Lower leg skin (tissue), 3 donors: Measurements from ENCODE around the gene TMTC2.

Source experiments
- CTCF ChIP-seq, 3 donors: fragments of 450-650 bp; IDR thresholded peaks; one replicate each; pipeline ENCODE4 v1.5.1; 2016; ENCODE audit warnings: antibody characterized with exemption in 3 of 3, mild to moderate bottlenecking in 3 of 3, moderate library complexity in 2 of 3
- POLR2A ChIP-seq, 2 donors: fragments of 450-650 bp; IDR thresholded peaks; one replicate each; pipeline ENCODE4 v1.6.1; 2016 to 2017; ENCODE audit warnings: antibody characterized with exemption in 2 of 2, mild to moderate bottlenecking in 1 of 2, moderate library complexity in 1 of 2

GRCh38 chr12:82694970-82695369, 8.3 kb downstream of the TMTC2 start:
- no peak for TF ChIP-seq CTCF (IDR thresholded peaks at IDR 0.05)
- TF ChIP-seq POLR2A (IDR thresholded peaks at IDR 0.05): no peak
